ENCODE data around the gene SF3B4. TPM values are rescaled to one million over a fixed set of nuclear protein-coding genes. Genes with fewer than 3 reads are reported as not detected.

Gene SF3B4
- total and polyA plus RNA-seq, 4 donors = 6.3 to 16.6 (median 12.5) TPM

DNA sequence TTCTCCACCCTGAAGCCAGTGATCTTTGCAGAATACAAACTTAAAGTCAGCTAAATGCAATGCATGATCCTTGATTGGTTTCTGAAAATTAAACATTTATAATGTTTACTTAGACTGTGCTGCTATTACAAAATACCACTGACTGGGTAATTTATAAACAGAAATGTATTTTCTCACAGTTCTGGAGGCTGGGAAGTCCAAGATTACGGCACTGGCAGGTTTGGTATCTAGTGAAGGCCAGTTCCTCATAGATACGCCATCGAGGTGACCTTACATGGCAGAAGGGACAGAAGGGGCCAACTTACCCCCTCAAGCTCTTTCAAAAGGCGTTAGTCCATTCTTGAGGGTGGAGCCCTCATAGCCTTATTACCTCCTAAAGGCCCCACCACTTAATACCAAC lies 31.0 kb downstream of the SF3B4 start:
- Histone ChIP-seq H3K27me3 (ENCODE audit: control insufficient read depth in 4 of 4, insufficient read depth in 4 of 4, low read length in 3 of 4) (no peaks in the 10 kb centered on the region), H3K4me3 (ENCODE audit: low read depth in 1 of 3, low read length in 3 of 3) (no peak overlapping the region), H3K27ac (ENCODE audit: low read depth in 1 of 2, low read length in 2 of 2) (no peak overlapping the region), H3K9ac (ENCODE audit: low read depth in 1 of 2, low read length in 2 of 2) (no peak overlapping the region), H3K4me1 (ENCODE audit: control insufficient read depth in 4 of 4, insufficient read depth in 4 of 4, low read length in 3 of 4) (peaks cover 2 to 19% (median 6%) of the 10 kb centered on the region in 4 donors), H3K36me3 (ENCODE audit: control insufficient read depth in 4 of 4, insufficient read depth in 3 of 4, low read depth in 1 of 4, low read length in 3 of 4) (no peaks in the 10 kb centered on the region), H3K9me3 (ENCODE audit: control insufficient read depth in 4 of 4, low read length in 3 of 4) (no peaks in the 10 kb centered on the region)
- TF ChIP-seq HNF4A (conservative IDR thresholded peaks at IDR 0.05) (no peak), EGR1 (IDR thresholded peaks at IDR 0.05; ENCODE audit: low read depth in 2 of 2) (no peak), YY1 (IDR thresholded peaks at IDR 0.05) (no peak), FOXA1 (IDR thresholded peaks at IDR 0.05) (no peak), FOXA2 (IDR thresholded peaks at IDR 0.05) (no peak), GABPA (IDR thresholded peaks at IDR 0.05 in 1 of 2, conservative IDR thresholded peaks at IDR 0.05 in 1 of 2) (no peak), TAF1 (conservative IDR thresholded peaks at IDR 0.05) (no peak), RAD21 (IDR thresholded peaks at IDR 0.05) (no peak), SP1 (IDR thresholded peaks at IDR 0.05) (no peak)
- TF ChIP-seq, protein P1, sequence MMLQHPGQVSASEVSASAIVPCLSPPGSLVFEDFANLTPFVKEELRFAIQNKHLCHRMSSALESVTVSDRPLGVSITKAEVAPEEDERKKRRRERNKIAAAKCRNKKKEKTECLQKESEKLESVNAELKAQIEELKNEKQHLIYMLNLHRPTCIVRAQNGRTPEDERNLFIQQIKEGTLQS (IDR thresholded peaks at IDR 0.05) = no peak
- TF ChIP-seq, protein P2, sequence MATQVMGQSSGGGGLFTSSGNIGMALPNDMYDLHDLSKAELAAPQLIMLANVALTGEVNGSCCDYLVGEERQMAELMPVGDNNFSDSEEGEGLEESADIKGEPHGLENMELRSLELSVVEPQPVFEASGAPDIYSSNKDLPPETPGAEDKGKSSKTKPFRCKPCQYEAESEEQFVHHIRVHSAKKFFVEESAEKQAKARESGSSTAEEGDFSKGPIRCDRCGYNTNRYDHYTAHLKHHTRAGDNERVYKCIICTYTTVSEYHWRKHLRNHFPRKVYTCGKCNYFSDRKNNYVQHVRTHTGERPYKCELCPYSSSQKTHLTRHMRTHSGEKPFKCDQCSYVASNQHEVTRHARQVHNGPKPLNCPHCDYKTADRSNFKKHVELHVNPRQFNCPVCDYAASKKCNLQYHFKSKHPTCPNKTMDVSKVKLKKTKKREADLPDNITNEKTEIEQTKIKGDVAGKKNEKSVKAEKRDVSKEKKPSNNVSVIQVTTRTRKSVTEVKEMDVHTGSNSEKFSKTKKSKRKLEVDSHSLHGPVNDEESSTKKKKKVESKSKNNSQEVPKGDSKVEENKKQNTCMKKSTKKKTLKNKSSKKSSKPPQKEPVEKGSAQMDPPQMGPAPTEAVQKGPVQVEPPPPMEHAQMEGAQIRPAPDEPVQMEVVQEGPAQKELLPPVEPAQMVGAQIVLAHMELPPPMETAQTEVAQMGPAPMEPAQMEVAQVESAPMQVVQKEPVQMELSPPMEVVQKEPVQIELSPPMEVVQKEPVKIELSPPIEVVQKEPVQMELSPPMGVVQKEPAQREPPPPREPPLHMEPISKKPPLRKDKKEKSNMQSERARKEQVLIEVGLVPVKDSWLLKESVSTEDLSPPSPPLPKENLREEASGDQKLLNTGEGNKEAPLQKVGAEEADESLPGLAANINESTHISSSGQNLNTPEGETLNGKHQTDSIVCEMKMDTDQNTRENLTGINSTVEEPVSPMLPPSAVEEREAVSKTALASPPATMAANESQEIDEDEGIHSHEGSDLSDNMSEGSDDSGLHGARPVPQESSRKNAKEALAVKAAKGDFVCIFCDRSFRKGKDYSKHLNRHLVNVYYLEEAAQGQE (IDR thresholded peaks at IDR 0.05) = no peak
- TF ChIP-seq, protein P3, sequence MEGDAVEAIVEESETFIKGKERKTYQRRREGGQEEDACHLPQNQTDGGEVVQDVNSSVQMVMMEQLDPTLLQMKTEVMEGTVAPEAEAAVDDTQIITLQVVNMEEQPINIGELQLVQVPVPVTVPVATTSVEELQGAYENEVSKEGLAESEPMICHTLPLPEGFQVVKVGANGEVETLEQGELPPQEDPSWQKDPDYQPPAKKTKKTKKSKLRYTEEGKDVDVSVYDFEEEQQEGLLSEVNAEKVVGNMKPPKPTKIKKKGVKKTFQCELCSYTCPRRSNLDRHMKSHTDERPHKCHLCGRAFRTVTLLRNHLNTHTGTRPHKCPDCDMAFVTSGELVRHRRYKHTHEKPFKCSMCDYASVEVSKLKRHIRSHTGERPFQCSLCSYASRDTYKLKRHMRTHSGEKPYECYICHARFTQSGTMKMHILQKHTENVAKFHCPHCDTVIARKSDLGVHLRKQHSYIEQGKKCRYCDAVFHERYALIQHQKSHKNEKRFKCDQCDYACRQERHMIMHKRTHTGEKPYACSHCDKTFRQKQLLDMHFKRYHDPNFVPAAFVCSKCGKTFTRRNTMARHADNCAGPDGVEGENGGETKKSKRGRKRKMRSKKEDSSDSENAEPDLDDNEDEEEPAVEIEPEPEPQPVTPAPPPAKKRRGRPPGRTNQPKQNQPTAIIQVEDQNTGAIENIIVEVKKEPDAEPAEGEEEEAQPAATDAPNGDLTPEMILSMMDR (IDR thresholded peaks at IDR 0.05; ENCODE audit: low read depth, low read length, missing input control) = no peak
- TF ChIP-seq, protein P4, sequence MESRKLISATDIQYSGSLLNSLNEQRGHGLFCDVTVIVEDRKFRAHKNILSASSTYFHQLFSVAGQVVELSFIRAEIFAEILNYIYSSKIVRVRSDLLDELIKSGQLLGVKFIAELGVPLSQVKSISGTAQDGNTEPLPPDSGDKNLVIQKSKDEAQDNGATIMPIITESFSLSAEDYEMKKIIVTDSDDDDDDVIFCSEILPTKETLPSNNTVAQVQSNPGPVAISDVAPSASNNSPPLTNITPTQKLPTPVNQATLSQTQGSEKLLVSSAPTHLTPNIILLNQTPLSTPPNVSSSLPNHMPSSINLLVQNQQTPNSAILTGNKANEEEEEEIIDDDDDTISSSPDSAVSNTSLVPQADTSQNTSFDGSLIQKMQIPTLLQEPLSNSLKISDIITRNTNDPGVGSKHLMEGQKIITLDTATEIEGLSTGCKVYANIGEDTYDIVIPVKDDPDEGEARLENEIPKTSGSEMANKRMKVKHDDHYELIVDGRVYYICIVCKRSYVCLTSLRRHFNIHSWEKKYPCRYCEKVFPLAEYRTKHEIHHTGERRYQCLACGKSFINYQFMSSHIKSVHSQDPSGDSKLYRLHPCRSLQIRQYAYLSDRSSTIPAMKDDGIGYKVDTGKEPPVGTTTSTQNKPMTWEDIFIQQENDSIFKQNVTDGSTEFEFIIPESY (IDR thresholded peaks at IDR 0.05) = no peak
- TF ChIP-seq, protein P5, sequence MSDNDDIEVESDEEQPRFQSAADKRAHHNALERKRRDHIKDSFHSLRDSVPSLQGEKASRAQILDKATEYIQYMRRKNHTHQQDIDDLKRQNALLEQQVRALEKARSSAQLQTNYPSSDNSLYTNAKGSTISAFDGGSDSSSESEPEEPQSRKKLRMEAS (IDR thresholded peaks at IDR 0.05) = no peak
- 94% methylated on average over 4 of the region's 4 CpGs for WGBS
- no peak for DNase-seq (ENCODE audit: low spot score)

DNA sequence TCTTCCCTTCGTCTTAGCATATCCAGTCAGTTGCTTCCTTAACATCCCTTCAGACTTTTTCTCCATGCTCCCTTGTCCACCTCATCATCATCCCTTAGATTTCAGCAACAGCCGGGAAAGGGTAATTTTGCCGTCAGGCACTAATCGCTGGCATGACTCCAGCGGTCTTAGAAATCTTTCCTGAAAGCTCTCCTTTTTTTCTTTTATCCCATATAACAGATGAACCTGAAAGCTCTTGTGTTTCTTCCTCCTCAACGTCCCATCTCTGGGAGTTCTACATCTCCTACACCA lies 38.7 kb downstream of the SF3B4 start:
- peak overlapping the region; percentile 36 to 71 (median 57) for H3K4me3 ChIP-seq (ENCODE audit: low read depth in 1 of 3, low read length in 3 of 3)
- no peaks in the 10 kb centered on the region for H3K9me3 ChIP-seq (ENCODE audit: control insufficient read depth in 4 of 4, low read length in 3 of 4)
- H3K27ac ChIP-seq (ENCODE audit: low read depth in 1 of 2, low read length in 2 of 2) = peak overlapping the region; percentile 100
- no peaks in the 10 kb centered on the region for H3K27me3 ChIP-seq (ENCODE audit: control insufficient read depth in 4 of 4, insufficient read depth in 4 of 4, low read length in 3 of 4)
- WGBS = 32% methylated on average over 6 of the region's 6 CpGs
- H3K36me3 ChIP-seq (ENCODE audit: control insufficient read depth in 4 of 4, insufficient read depth in 3 of 4, low read depth in 1 of 4, low read length in 3 of 4) = no peaks in the 10 kb centered on the region
- peaks cover 6 to 22% (median 10%) of the 10 kb centered on the region in 4 donors for H3K4me1 ChIP-seq (ENCODE audit: control insufficient read depth in 4 of 4, insufficient read depth in 4 of 4, low read length in 3 of 4)
- TF ChIP-seq, protein P4 (IDR thresholded peaks at IDR 0.05) = no peak
- TF ChIP-seq YY1 (IDR thresholded peaks at IDR 0.05) = no peak
- no peak for TF ChIP-seq GABPA (IDR thresholded peaks at IDR 0.05 in 1 of 2, conservative IDR thresholded peaks at IDR 0.05 in 1 of 2)
- TF ChIP-seq HNF4G (IDR thresholded peaks at IDR 0.05) = no peak
- no peak for TF ChIP-seq EGR1 (IDR thresholded peaks at IDR 0.05; ENCODE audit: low read depth in 2 of 2)
- TF ChIP-seq, protein P3 (IDR thresholded peaks at IDR 0.05; ENCODE audit: low read depth, low read length, missing input control) = no peak
- TF ChIP-seq SP1 (IDR thresholded peaks at IDR 0.05) = no peak
- TF ChIP-seq FOXA2 (IDR thresholded peaks at IDR 0.05) = no peak
- no peak for TF ChIP-seq TAF1 (conservative IDR thresholded peaks at IDR 0.05)
- no peak for TF ChIP-seq RAD21 (IDR thresholded peaks at IDR 0.05)
- TF ChIP-seq NR2F2 (IDR thresholded peaks at IDR 0.05) = no peak
- no peak for TF ChIP-seq JUND (IDR thresholded peaks at IDR 0.05)
- TF ChIP-seq, protein P1 (IDR thresholded peaks at IDR 0.05) = no peak
- no peak for DNase-seq (ENCODE audit: low spot score)
- no peak overlapping the region for H3K9ac ChIP-seq (ENCODE audit: low read depth in 1 of 2, low read length in 2 of 2)

Measured in liver (tissue), 9 donors.